H1 (cell line): ENCODE measurements around the gene SPIRE1. TPM values are rescaled to one million over a fixed set of nuclear protein-coding genes. Genes with fewer than 3 reads are reported as not detected.

ENCODE experiments used
- CTCF ChIA-PET: fragments of 300-600 bp; sonication (Branson Sonifier 250); formaldehyde crosslinking; loops from one replicate; lab custom pipeline; 2021; ENCODE audit not compliant: partially characterized antibody; lab: Charles Lee
- POLR2A ChIA-PET: fragments of 300-600 bp; sonication (Branson Sonifier 250); formaldehyde crosslinking; loops from one replicate; lab custom pipeline; 2021; ENCODE audit warnings: inconsistent platforms; ENCODE audit not compliant: partially characterized antibody; lab: Charles Lee
- DNase-seq, 2 experiments: peaks; one replicate each; pipeline versions ENCODE4 v3.0.0 to v3.0.0-alpha.2; 2010 to 2022; ENCODE audit warnings: low spot score in 2 of 2, low read depth in 1 of 2, mixed read lengths in 1 of 2
- FAIRE-seq: peaks from 2 replicates; lab custom pipeline; 2011; peaks lifted over from hg19 to GRCh38; lab: Jason Lieb, UNC
- H2AFZ ChIP-seq: 2 replicates; pipeline ENCODE4 v1.8.1; 2012; ENCODE audit warnings: low read length, inconsistent platforms
- H2AK5ac ChIP-seq: 2 replicates; pipeline ENCODE4 v1.6.1; 2013; ENCODE audit warnings: low read depth, low read length
- H2BK120ac ChIP-seq: replicated peaks from 2 replicates; pipeline ENCODE3; 2013; ENCODE audit warnings: low read depth, low read length, inconsistent platforms
- H2BK12ac ChIP-seq: 2 replicates; pipeline ENCODE4 v1.6.1; 2013; ENCODE audit warnings: low read depth, low read length
- H2BK15ac ChIP-seq: 2 replicates; pipeline ENCODE4 v1.6.1; 2013; ENCODE audit warnings: low read length
- H2BK20ac ChIP-seq: 2 replicates; pipeline ENCODE4 v1.6.1; 2013; ENCODE audit warnings: low read length
- H2BK5ac ChIP-seq: 2 replicates; pipeline ENCODE4 v1.6.1; 2013; ENCODE audit warnings: low read depth, low read length
- H3K14ac ChIP-seq: 2 replicates; pipeline ENCODE4 v1.6.1; 2013; ENCODE audit warnings: inconsistent platforms; ENCODE audit not compliant: insufficient read length
- H3K18ac ChIP-seq: 2 replicates; pipeline ENCODE4 v1.6.1; 2013; ENCODE audit warnings: low read length; ENCODE audit errors: extremely low read depth
- H3K23ac ChIP-seq: 2 replicates; pipeline ENCODE4 v1.6.1; 2013; ENCODE audit warnings: inconsistent platforms; ENCODE audit not compliant: insufficient read length
- H3K23me2 ChIP-seq: 2 replicates; pipeline ENCODE4 v1.6.1; 2013; ENCODE audit warnings: low read depth, low read length
- H3K27ac ChIP-seq: 2 replicates; pipeline ENCODE4 v1.6.1; 2011; ENCODE audit warnings: low read depth, low read length, inconsistent platforms
- H3K27me3 ChIP-seq, 4 experiments: replicated peaks in 1 of 4; 1 replicate in 1 of 4; 2 replicates in 3 of 4; pipeline versions ENCODE4 v1.6.1 to v1.8.1; 2011 to 2013; ENCODE audit warnings: low read length in 3 of 4, mild to moderate bottlenecking in 3 of 4, inconsistent platforms in 2 of 4, mixed read lengths in 2 of 4, moderate library complexity in 1 of 4; ENCODE audit not compliant: control insufficient read depth in 3 of 4, insufficient read depth in 3 of 4; ENCODE audit errors: extremely low read depth in 1 of 4
- H3K36me3 ChIP-seq, 4 experiments: 2 replicates each; pipeline versions ENCODE4 v1.6.1 to v1.8.1; 2011 to 2013; ENCODE audit warnings: mild to moderate bottlenecking in 4 of 4, low read length in 3 of 4, moderate library complexity in 2 of 4, control low read depth in 1 of 4, inconsistent platforms in 1 of 4; ENCODE audit not compliant: insufficient read depth in 4 of 4, control insufficient read depth in 2 of 4
- H3K4ac ChIP-seq: replicated peaks from 2 replicates; pipeline ENCODE3; 2013; ENCODE audit warnings: low read length, low read depth, mixed read lengths, inconsistent platforms; ENCODE audit not compliant: insufficient read length
- H3K4me1 ChIP-seq, 4 experiments: replicated peaks in 1 of 4; 1 replicate in 1 of 4; 2 replicates in 3 of 4; pipeline versions ENCODE4 v1.6.1 to v1.8.1; 2011 to 2013; ENCODE audit warnings: low read length in 3 of 4, inconsistent platforms in 2 of 4, mixed read lengths in 1 of 4; ENCODE audit not compliant: insufficient read depth in 4 of 4, control insufficient read depth in 3 of 4
- H3K4me2 ChIP-seq, 2 experiments: 2 replicates each; pipeline versions ENCODE4 v1.6.1 to v1.8.1; 2011 to 2013; ENCODE audit warnings: low read depth in 2 of 2, low read length in 2 of 2, control low read depth in 1 of 2, inconsistent platforms in 1 of 2, mild to moderate bottlenecking in 1 of 2; ENCODE audit not compliant: insufficient read depth in 1 of 2
- H3K4me3 ChIP-seq, 4 experiments: fragments of 200-600, 300-600 bp in 1 of 4; sonication (generic), shearing (Covaris generic), sonication (Bioruptor Twin) in 1 of 4; 2 replicates each; pipeline versions ENCODE4 v1.5.1 to v1.8.1; 2011 to 2016; ENCODE audit warnings: low read length in 4 of 4, low read depth in 3 of 4, control low read depth in 2 of 4, inconsistent platforms in 2 of 4, mild to moderate bottlenecking in 2 of 4, mixed read lengths in 1 of 4, moderate library complexity in 1 of 4; ENCODE audit not compliant: insufficient read depth in 2 of 4; ENCODE audit errors: extremely low read depth in 1 of 4
- H3K56ac ChIP-seq: replicated peaks from 2 replicates; pipeline ENCODE3; 2013; ENCODE audit warnings: low read depth, mild to moderate bottlenecking, mixed read lengths, low read length, inconsistent platforms; ENCODE audit not compliant: insufficient read length
- H3K79me1 ChIP-seq: 2 replicates; pipeline ENCODE4 v1.6.1; 2013; ENCODE audit warnings: low read depth, low read length, control low read depth
- H3K79me2 ChIP-seq, 2 experiments: 2 replicates each; pipeline versions ENCODE4 v1.6.1 to v1.8.1; 2012 to 2013; ENCODE audit warnings: low read length in 2 of 2, mild to moderate bottlenecking in 2 of 2, inconsistent platforms in 1 of 2; ENCODE audit not compliant: insufficient read depth in 2 of 2, control insufficient read depth in 1 of 2
- H3K9ac ChIP-seq, 4 experiments: replicated peaks in 1 of 4; 1 replicate in 1 of 4; 2 replicates in 3 of 4; pipeline versions ENCODE4 v1.6.1 to v1.8.1; 2011 to 2013; ENCODE audit warnings: low read depth in 3 of 4, low read length in 3 of 4, control low read depth in 2 of 4, mild to moderate bottlenecking in 2 of 4, moderate library complexity in 2 of 4, inconsistent platforms in 1 of 4; ENCODE audit errors: extremely low read depth in 1 of 4
- H3K9me3 ChIP-seq, 2 experiments: 2 replicates each; pipeline versions ENCODE4 v1.6.1 to v1.8.1; 2012 to 2013; ENCODE audit warnings: mild to moderate bottlenecking in 2 of 2, moderate library complexity in 2 of 2, control low read depth in 1 of 2, inconsistent platforms in 1 of 2, low read depth in 1 of 2, low read length in 1 of 2, mixed read lengths in 1 of 2; ENCODE audit not compliant: insufficient read depth in 2 of 2
- H4K20me1 ChIP-seq, 2 experiments: replicated peaks in 1 of 2; 2 replicates each; pipeline versions ENCODE3 to v1.8.1; 2011 to 2013; ENCODE audit warnings: inconsistent platforms in 2 of 2, low read length in 2 of 2, mild to moderate bottlenecking in 1 of 2; ENCODE audit not compliant: insufficient read depth in 2 of 2, control insufficient read depth in 1 of 2
- H4K5ac ChIP-seq: 2 replicates; pipeline ENCODE4 v1.6.1; 2013; ENCODE audit warnings: low read length, low read depth, mixed read lengths, inconsistent platforms; ENCODE audit not compliant: insufficient read length
- H4K8ac ChIP-seq: 2 replicates; pipeline ENCODE4 v1.8.0; 2013; ENCODE audit warnings: mild to moderate bottlenecking, moderate library complexity, low read length, inconsistent platforms; ENCODE audit not compliant: insufficient read depth; ENCODE audit errors: extremely low read depth
- H4K91ac ChIP-seq: replicated peaks from 2 replicates; pipeline ENCODE3; 2013; ENCODE audit warnings: low read length, mixed read lengths, inconsistent platforms; ENCODE audit not compliant: insufficient read length
- CTCF ChIP-seq, 3 experiments: IDR thresholded peaks; 1 replicate in 2 of 3; 2 replicates in 1 of 3; pipeline versions ENCODE4 v1.5.1 to v1.6.1; 2011; ENCODE audit warnings: low read length in 3 of 3, mild to moderate bottlenecking in 3 of 3, inconsistent platforms in 2 of 3, low read depth in 1 of 3, moderate library complexity in 1 of 3; ENCODE audit not compliant: insufficient read depth in 1 of 3; ENCODE audit errors: control extremely low read depth in 1 of 3
- E2F6 ChIP-seq: IDR thresholded peaks from 2 replicates; pipeline ENCODE4 v1.6.1; 2012; ENCODE audit warnings: inconsistent platforms
- GTF2F1 ChIP-seq: IDR thresholded peaks from 2 replicates; pipeline ENCODE4 v1.6.1; 2012; ENCODE audit warnings: low read depth, low read length, improper control_type of control experiment, borderline replicate concordance
- HDAC2 ChIP-seq, 2 experiments: fragments of 300-600 bp in 1 of 2; sonication (generic) in 1 of 2; IDR thresholded peaks; 2 replicates each; pipeline ENCODE4 v1.6.1; 2011 to 2012; ENCODE audit warnings: low read depth in 2 of 2, low read length in 2 of 2, mild to moderate bottlenecking in 2 of 2, moderate library complexity in 2 of 2, borderline replicate concordance in 1 of 2, inconsistent platforms in 1 of 2
- KDM1A ChIP-seq: fragments of 200-600, 300-600 bp; sonication (generic); IDR thresholded peaks from 2 replicates; pipeline ENCODE4 v1.7.1; 2016; ENCODE audit warnings: mild to moderate bottlenecking, low read length, borderline replicate concordance
- NRF1 ChIP-seq: IDR thresholded peaks from 2 replicates; pipeline ENCODE4 v1.6.1; 2011; ENCODE audit warnings: mild to moderate bottlenecking, low read depth, low read length, improper control_type of control experiment
- SIX5 ChIP-seq: IDR thresholded peaks from 2 replicates; pipeline ENCODE4 v1.6.1; 2011; ENCODE audit warnings: mild to moderate bottlenecking, low read depth, low read length
- SP2 ChIP-seq: IDR thresholded peaks from 2 replicates; pipeline ENCODE4 v1.6.1; 2012; ENCODE audit warnings: mild to moderate bottlenecking, low read length, inconsistent platforms
- SP4 ChIP-seq: IDR thresholded peaks from 2 replicates; pipeline ENCODE4 v1.6.1; 2012; ENCODE audit warnings: low read length, inconsistent platforms
- ZNF274 ChIP-seq: IDR thresholded peaks from 2 replicates; pipeline ENCODE4 v1.7.0; 2012; ENCODE audit warnings: low read length, borderline replicate concordance; ENCODE audit errors: extremely low read depth
- WGBS, 2 experiments: shearing (Covaris generic) in 1 of 2; methylation state at CpG; one replicate each; pipeline versions ENCODE4 v1.1.6 to v1.1.7; 2013 to 2015; ENCODE audit warnings: low lambda C conversion rate in 2 of 2, mixed read lengths in 2 of 2, inconsistent platforms in 1 of 2, low coverage in 1 of 2, missing lambda C conversion rate in 1 of 2; ENCODE audit not compliant: insufficient replicate concordance in 2 of 2, insufficient coverage in 1 of 2, insufficient read length in 1 of 2; ENCODE audit errors: extremely low coverage in 1 of 2, missing lambda C conversion rate in 1 of 2; 5-methylcytosine and 5-hydroxymethylcytosine counted together
- polyA plus RNA-seq, 7 experiments: library from polyadenylated mRNA; depleted of rRNA in 3 of 7; stranded (reverse) in 5 of 7; unstranded in 2 of 7; fragments of >200 nt in 5 of 7; fragments of 200-250 nt in 2 of 7; gene quantifications; 1 replicate in 5 of 7; 2 replicates in 1 of 7; 4 replicates in 1 of 7; pipeline versions ENCODE4 v1.2.1 to v1.2.3, GENCODE V29; 2011 to 2013; ENCODE audit warnings: missing spikeins in 2 of 7, mixed read lengths in 2 of 7
- total RNA-seq: library from RNA; stranded (reverse); fragmentation: NEBNext Ultra II Directional; extraction: Animal tissue kit (Norgen Biotek cat#: 25700); gene quantifications from 2 replicates; pipeline ENCODE4 v1.2.1, GENCODE V29; 2021

The SPIRE1 gene
- total and polyA plus RNA-seq, 2 of the 8 experiments (the other 6 are each of a cell fraction or from before 2014, with no cell fraction given): 6.0 to 21.5 TPM

GRCh38 chr18:12574494-12575185, 83.3 kb downstream of the SPIRE1 start:
- no peak overlapping the region for H3K23ac ChIP-seq
- no peak overlapping the region for H3K4me2 ChIP-seq
- H4K91ac ChIP-seq: no peak overlapping the region
- no peak overlapping the region for H2BK15ac ChIP-seq
- no peak overlapping the region for H4K5ac ChIP-seq
- no peak overlapping the region for H3K9ac ChIP-seq
- ChIA-PET CTCF (interaction anchor here (1.3 kb wide), 1 partner anchor 85 kb away, joined by 3 read pairs; no protein-coding TSS in a partner anchor), POLR2A (no interaction called here)
- no peaks in the 10 kb centered on the region for H3K23me2 ChIP-seq
- H2BK20ac ChIP-seq: no peak overlapping the region
- no peak overlapping the region for H2AK5ac ChIP-seq
- H2BK120ac ChIP-seq: no peak overlapping the region
- no peak overlapping the region for H3K56ac ChIP-seq
- no peak overlapping the region for H3K18ac ChIP-seq
- DNase-seq (no peak), FAIRE-seq (no peak)
- no peak overlapping the region for H3K27ac ChIP-seq
- H3K4me3 ChIP-seq: no peak overlapping the region
- no peak overlapping the region for H3K4ac ChIP-seq
- no peaks in the 10 kb centered on the region for H3K36me3 ChIP-seq
- H3K79me2 ChIP-seq: no peaks in the 10 kb centered on the region
- peaks cover 0 to 2% of the 10 kb centered on the region in 2 experiments for H4K20me1 ChIP-seq
- 91% methylated on average over 2 of the region's 2 CpGs; no CpG with 5 or more reads in 1 of the 2 experiments for WGBS, 2 experiments
- no peaks in the 10 kb centered on the region for H3K4me1 ChIP-seq
- no peaks in the 10 kb centered on the region for H3K27me3 ChIP-seq
- H2AFZ ChIP-seq: no peak overlapping the region
- H2BK12ac ChIP-seq: no peak overlapping the region
- H3K9me3 ChIP-seq: no peaks in the 10 kb centered on the region
- H3K14ac ChIP-seq: no peak overlapping the region
- no peaks in the 10 kb centered on the region for H3K79me1 ChIP-seq
- H2BK5ac ChIP-seq: no peak overlapping the region
- H4K8ac ChIP-seq: no peak overlapping the region
- TF ChIP-seq SIX5: no peak
- no peak for TF ChIP-seq KDM1A
- TF ChIP-seq HDAC2 (IDR thresholded peaks at IDR 0.05; ENCODE audit: borderline replicate concordance in 1 of 2, low read depth in 2 of 2, low read length in 2 of 2): no peak
- TF ChIP-seq NRF1: no peak
- TF ChIP-seq SP4: no peak
- TF ChIP-seq GTF2F1: no peak
- TF ChIP-seq ZNF274: no peak
- no peak for TF ChIP-seq SP2
- TF ChIP-seq E2F6: no peak
- no peak for TF ChIP-seq CTCF (IDR thresholded peaks at IDR 0.05; ENCODE audit: control extremely low read depth in 1 of 3, insufficient read depth in 1 of 3, low read depth in 1 of 3, low read length in 3 of 3)
